IMR-90 (cell line): ENCODE measurements around the gene SUGCT. TPM values are rescaled to one million over a fixed set of nuclear protein-coding genes. Genes with fewer than 3 reads are reported as not detected.

Source experiments
- ATAC-seq: fragments of 200-7000 bp; cut with Tn5 transposase; 2 replicates; pipeline ENCODE4 v1.9.1; 2020; ENCODE audit warnings: low read depth, mild to moderate bottlenecking, moderate library complexity
- BruUV-seq: library from RNA; stranded (reverse); fragments of 400-500 nt; replicated peaks from 2 replicates; lab custom pipeline; 2021; lab: Mats Ljungman, UMichigan
- CTCF ChIA-PET: fragments of 300-600 bp; formaldehyde crosslinking; extraction: SDS; loops from one replicate; lab custom pipeline; 2021; ENCODE audit warnings: antibody characterized with exemption; lab: Yijun Ruan, JAX
- POLR2A ChIA-PET: fragments of 300-600 bp; sonication (Branson Sonifier 250); formaldehyde crosslinking; loops from one replicate; lab custom pipeline; 2022; ENCODE audit warnings: antibody characterized with exemption; ENCODE audit not compliant: unreplicated experiment; lab: Charles Lee
- DNase-seq: peaks from one replicate; pipeline ENCODE4 v3.0.0; 2013
- H2AFZ ChIP-seq: replicated peaks from 2 replicates; pipeline ENCODE3; 2013; ENCODE audit warnings: low read length, mild to moderate bottlenecking; ENCODE audit not compliant: poor library complexity
- H2AK5ac ChIP-seq: 2 replicates; pipeline ENCODE4 v1.6.1; 2013; ENCODE audit warnings: low read depth, low read length, inconsistent platforms
- H2AK9ac ChIP-seq: replicated peaks from 2 replicates; pipeline ENCODE3; 2013; ENCODE audit warnings: mild to moderate bottlenecking, low read depth, low read length, moderate library complexity; ENCODE audit not compliant: poor library complexity
- H2BK120ac ChIP-seq: 2 replicates; pipeline ENCODE4 v1.6.1; 2013; ENCODE audit warnings: low read depth, low read length, inconsistent platforms
- H2BK15ac ChIP-seq: 3 replicates; pipeline ENCODE4 v1.6.1; 2013; ENCODE audit warnings: low read depth, low read length, inconsistent platforms
- H2BK20ac ChIP-seq: 2 replicates; pipeline ENCODE4 v1.6.1; 2013; ENCODE audit warnings: low read depth, mild to moderate bottlenecking, inconsistent platforms, low read length, moderate library complexity
- H2BK5ac ChIP-seq: 2 replicates; pipeline ENCODE4 v1.6.1; 2013; ENCODE audit warnings: mild to moderate bottlenecking, low read depth, low read length, inconsistent platforms; ENCODE audit not compliant: poor library complexity, severe bottlenecking
- H3K14ac ChIP-seq: replicated peaks from 2 replicates; pipeline ENCODE4 v1.6.1; 2013; ENCODE audit warnings: low read depth, low read length, inconsistent platforms
- H3K18ac ChIP-seq: 2 replicates; pipeline ENCODE4 v1.6.1; 2013; ENCODE audit warnings: low read depth, low read length, control low read depth
- H3K23ac ChIP-seq: 2 replicates; pipeline ENCODE4 v1.6.1; 2013; ENCODE audit warnings: low read depth, low read length, inconsistent platforms
- H3K27ac ChIP-seq: 2 replicates; pipeline ENCODE4 v1.5.1; 2013; ENCODE audit warnings: mild to moderate bottlenecking, control low read depth, low read length; ENCODE audit not compliant: insufficient read depth
- H3K27me3 ChIP-seq: 2 replicates; pipeline ENCODE4 v1.6.1; 2013; ENCODE audit warnings: low read length; ENCODE audit not compliant: control insufficient read depth, insufficient read depth
- H3K36me3 ChIP-seq: 2 replicates; pipeline ENCODE4 v1.6.1; 2013; ENCODE audit warnings: low read length, mixed read lengths; ENCODE audit not compliant: control insufficient read depth, insufficient read depth
- H3K4ac ChIP-seq: 2 replicates; pipeline ENCODE4 v1.6.1; 2013; ENCODE audit warnings: low read depth, low read length, inconsistent platforms
- H3K4me1 ChIP-seq: 2 replicates; pipeline ENCODE4 v1.6.1; 2013; ENCODE audit warnings: low read length, mixed read lengths; ENCODE audit not compliant: control insufficient read depth, insufficient read depth
- H3K4me2 ChIP-seq: 2 replicates; pipeline ENCODE4 v1.6.1; 2013; ENCODE audit warnings: low read depth, mild to moderate bottlenecking, control low read depth, low read length, moderate library complexity
- H3K4me3 ChIP-seq: 2 replicates; pipeline ENCODE4 v1.5.1; 2013; ENCODE audit warnings: low read depth, mild to moderate bottlenecking, control low read depth, low read length, moderate library complexity; ENCODE audit not compliant: insufficient read depth
- H3K56ac ChIP-seq: 2 replicates; pipeline ENCODE4 v1.6.1; 2013; ENCODE audit warnings: low read length, inconsistent platforms; ENCODE audit not compliant: insufficient read depth; ENCODE audit errors: extremely low read depth
- H3K79me1 ChIP-seq, 2 experiments: 2 replicates each; pipeline ENCODE4 v1.6.1; 2013; ENCODE audit warnings: low read length in 2 of 2, inconsistent platforms in 1 of 2, low read depth in 1 of 2
- H3K9ac ChIP-seq: 2 replicates; pipeline ENCODE4 v1.6.1; 2013; ENCODE audit warnings: low read depth, low read length, control low read depth
- H3K9me1 ChIP-seq: 2 replicates; pipeline ENCODE4 v1.6.1; 2013; ENCODE audit warnings: low read length, inconsistent platforms; ENCODE audit not compliant: insufficient read depth
- H3K9me3 ChIP-seq: 2 replicates; pipeline ENCODE4 v1.6.1; 2013; ENCODE audit warnings: low read length; ENCODE audit not compliant: control insufficient read depth, insufficient read depth
- H4K20me1 ChIP-seq: 2 replicates; pipeline ENCODE4 v1.6.1; 2013; ENCODE audit warnings: low read length, inconsistent platforms; ENCODE audit not compliant: insufficient read depth
- H4K5ac ChIP-seq: 2 replicates; pipeline ENCODE4 v1.6.1; 2013; ENCODE audit warnings: mild to moderate bottlenecking, low read depth, low read length, control low read depth
- H4K8ac ChIP-seq, 2 experiments: 2 replicates each; pipeline ENCODE4 v1.6.1; 2013; ENCODE audit warnings: low read depth in 2 of 2, low read length in 2 of 2, control low read depth in 1 of 2, inconsistent platforms in 1 of 2
- H4K91ac ChIP-seq: 2 replicates; pipeline ENCODE4 v1.6.1; 2013; ENCODE audit warnings: low read depth, low read length, inconsistent platforms; ENCODE audit not compliant: insufficient read depth
- CEBPB ChIP-seq: IDR thresholded peaks from 2 replicates; pipeline ENCODE4 v1.6.1; 2012; ENCODE audit warnings: low read depth, low read length, improper control_type of control experiment
- FOS ChIP-seq: fragments of 150-350 bp; IDR thresholded peaks from 2 replicates; pipeline ENCODE4 v1.6.1; 2016; ENCODE audit warnings: low read depth, low read length
- SMC3 ChIP-seq: fragments of 150-350 bp; IDR thresholded peaks from 2 replicates; pipeline ENCODE4 v1.6.1; 2016; ENCODE audit warnings: low read depth, mild to moderate bottlenecking, antibody characterized with exemption, low read length, moderate library complexity
- WGBS, 2 experiments: methylation state at CpG; one replicate each; pipeline versions ENCODE4 v1.1.5 to v1.1.7; 2013; ENCODE audit warnings: missing lambda C conversion rate in 2 of 2; ENCODE audit not compliant: insufficient read length in 1 of 2; ENCODE audit errors: extremely low coverage in 2 of 2; 5-methylcytosine and 5-hydroxymethylcytosine counted together
- dilution Hi-C: fragments of 300-500 bp; cut with HindIII; formaldehyde crosslinking; loops from one replicate; pipeline ENCODE4 v1.14.3; 2018; ENCODE audit warnings: low sequenced_read_pairs; ENCODE audit not compliant: unreplicated experiment
- in situ Hi-C: fragments of 300-500 bp; cut with MboI; formaldehyde crosslinking; loops from 3 replicates; pipeline ENCODE4 v1.14.3; 2019; ENCODE audit warnings: low sequenced_read_pairs, inconsistent platforms, mixed read lengths
- intact Hi-C: fragments of 100-400 bp; cut with micrococcal nuclease; formaldehyde crosslinking; loops from 2 replicates; pipeline ENCODE4 v1.10.0; 2022
- polyA plus RNA-seq, 3 experiments: library from polyadenylated mRNA; depleted of rRNA; stranded (reverse); fragments of >200 nt; gene quantifications; 2 replicates each; pipeline ENCODE4 v1.2.3, GENCODE V29; 2012; ENCODE audit warnings: low replicate concordance in 1 of 3
- total RNA-seq: library from RNA; depleted of rRNA; stranded (reverse); fragments of >200 nt; gene quantifications from 2 replicates; pipeline ENCODE4 v1.2.3, GENCODE V29; 2012

The SUGCT gene
- total and polyA plus RNA-seq, 2 of the 4 experiments (the other 2 are of a cell fraction) = 5.9 to 8.3 TPM

GRCh38 chr7:40700653-40701421 is 566.0 kb downstream of the SUGCT start (continued):
- no peak for TF ChIP-seq FOS

- Histone ChIP-seq H4K20me1 (no peaks in the 10 kb centered on the region), H3K14ac (peak overlapping the region; percentile 58), H2BK15ac (no peak overlapping the region), H4K5ac (no peak overlapping the region), H4K91ac (no peak overlapping the region), H2BK5ac (no peak overlapping the region), H3K27me3 (no peaks in the 10 kb centered on the region), H3K9ac (no peak overlapping the region), H3K4me3 (no peak overlapping the region), H4K8ac (no peak overlapping the region), H3K56ac (no peak overlapping the region), H3K36me3 (no peaks in the 10 kb centered on the region), H3K9me3 (no peaks in the 10 kb centered on the region), H3K27ac (no peak overlapping the region), H3K9me1 (peaks cover 6% of the 10 kb centered on the region), H3K23ac (0 out of 2 replicates have a peak overlapping the region, but pooled peaks have one; percentile 21), H3K4ac (no peak overlapping the region; the same call in 1 of the 2 replicates), H2AK5ac (no peak overlapping the region), H2AK9ac (no peak overlapping the region), H2BK20ac (peak overlapping the region; percentile 17), H3K4me2 (no peak overlapping the region), H3K79me1 (no peaks in the 10 kb centered on the region), H3K4me1 (no peaks in the 10 kb centered on the region; the same call in 1 of the 2 replicates), H2BK120ac (no peak overlapping the region), H2AFZ (no peak overlapping the region), H3K18ac (no peak overlapping the region)
- DNase-seq (no peak), ATAC-seq (no peak)
- in situ Hi-C loops = no loop called here
- no peak for TF ChIP-seq SMC3
- TF ChIP-seq CEBPB = peak; percentile 68
- no CpG with 5 or more reads among the region's 3 CpGs for WGBS, 2 experiments
- intact Hi-C loops = no loop called here
- no TSS peak for BruUV-seq
- dilution Hi-C loops = no loop called here
- POLR2A ChIA-PET = no interaction called here
- CTCF ChIA-PET = no interaction called here
Measured at GRCh38 chr7:40701836-40702551, 567.2 kb downstream of the SUGCT start.
